ENCODE results near the gene PILRA. TPM values are rescaled to one million over a fixed set of nuclear protein-coding genes. Genes with fewer than 3 reads are reported as not detected.

Gene PILRA
- total and polyA plus RNA-seq, 4 donors = 1.5 to 3.5 (median 3.1) TPM

- peaks cover 5 to 13% (median 11%) of the 10 kb centered on the region in 4 donors for H3K4me1 ChIP-seq (ENCODE audit: control insufficient read depth in 4 of 4, insufficient read depth in 4 of 4, low read length in 3 of 4)
- H3K27ac ChIP-seq (ENCODE audit: low read depth in 1 of 2, low read length in 2 of 2) = no peak overlapping the region
- DNase-seq (ENCODE audit: low spot score) = no peak
These were observed 68.6 kb downstream of the PILRA start for GRCh38 chr7:100441641-100442535.

GRCh38 chr7:100443096-100443840 is 70.0 kb downstream of the PILRA start:
- DNase-seq (ENCODE audit: low spot score) = no peak
- Histone ChIP-seq H3K4me3 (ENCODE audit: low read depth in 1 of 3, low read length in 3 of 3) (no peak overlapping the region), H3K36me3 (ENCODE audit: control insufficient read depth in 4 of 4, insufficient read depth in 3 of 4, low read depth in 1 of 4, low read length in 3 of 4) (no peaks in the 10 kb centered on the region), H3K4me1 (ENCODE audit: control insufficient read depth in 4 of 4, insufficient read depth in 4 of 4, low read length in 3 of 4) (peaks cover 5 to 11% (median 10%) of the 10 kb centered on the region in 4 donors), H3K27me3 (ENCODE audit: control insufficient read depth in 4 of 4, insufficient read depth in 4 of 4, low read length in 3 of 4) (no peaks in the 10 kb centered on the region), H3K27ac (ENCODE audit: low read depth in 1 of 2, low read length in 2 of 2) (peak overlapping the region in 1 of 2 donors; percentile 82), H3K9me3 (ENCODE audit: control insufficient read depth in 4 of 4, low read length in 3 of 4) (no peaks in the 10 kb centered on the region), H3K9ac (ENCODE audit: low read depth in 1 of 2, low read length in 2 of 2) (no peak overlapping the region)
- WGBS = 96% methylated on average over 9 of the region's 9 CpGs
- TF ChIP-seq YY1 (IDR thresholded peaks at IDR 0.05) (no peak), RAD21 (IDR thresholded peaks at IDR 0.05) (no peak), REST (IDR thresholded peaks at IDR 0.05) (no peak), EGR1 (IDR thresholded peaks at IDR 0.05; ENCODE audit: low read depth in 2 of 2) (no peak), FOXA2 (IDR thresholded peaks at IDR 0.05) (no peak), TAF1 (conservative IDR thresholded peaks at IDR 0.05) (no peak), JUND (IDR thresholded peaks at IDR 0.05) (no peak), GABPA (IDR thresholded peaks at IDR 0.05 in 1 of 2, conservative IDR thresholded peaks at IDR 0.05 in 1 of 2) (no peak), CTCF (IDR thresholded peaks at IDR 0.05; ENCODE audit: low read depth, low read length, missing input control) (no peak), FOXA1 (IDR thresholded peaks at IDR 0.05) (no peak), NR2F2 (IDR thresholded peaks at IDR 0.05) (no peak), ZBTB33 (IDR thresholded peaks at IDR 0.05) (no peak), HNF4A (conservative IDR thresholded peaks at IDR 0.05) (no peak)

More at GRCh38 chr7:100441641-100442535, 68.6 kb downstream of the PILRA start:
- WGBS = 93% methylated on average over 11 of the region's 11 CpGs
- no peaks in the 10 kb centered on the region for H3K36me3 ChIP-seq (ENCODE audit: control insufficient read depth in 4 of 4, insufficient read depth in 3 of 4, low read depth in 1 of 4, low read length in 3 of 4)
- TF ChIP-seq RAD21 (IDR thresholded peaks at IDR 0.05) (no peak), FOXA1 (IDR thresholded peaks at IDR 0.05) (no peak), JUND (IDR thresholded peaks at IDR 0.05) (no peak), EGR1 (IDR thresholded peaks at IDR 0.05; ENCODE audit: low read depth in 2 of 2) (no peak), HNF4A (conservative IDR thresholded peaks at IDR 0.05) (no peak), CTCF (IDR thresholded peaks at IDR 0.05; ENCODE audit: low read depth, low read length, missing input control) (no peak), GABPA (IDR thresholded peaks at IDR 0.05 in 1 of 2, conservative IDR thresholded peaks at IDR 0.05 in 1 of 2) (no peak), SP1 (IDR thresholded peaks at IDR 0.05) (no peak), MAX (IDR thresholded peaks at IDR 0.05) (no peak), FOXA2 (IDR thresholded peaks at IDR 0.05) (no peak), RXRA (IDR thresholded peaks at IDR 0.05) (no peak), NR2F2 (IDR thresholded peaks at IDR 0.05) (no peak), TAF1 (conservative IDR thresholded peaks at IDR 0.05) (no peak)
- no peak overlapping the region for H3K9ac ChIP-seq (ENCODE audit: low read depth in 1 of 2, low read length in 2 of 2)
- no peaks in the 10 kb centered on the region for H3K9me3 ChIP-seq (ENCODE audit: control insufficient read depth in 4 of 4, low read length in 3 of 4)
- H3K27me3 ChIP-seq (ENCODE audit: control insufficient read depth in 4 of 4, insufficient read depth in 4 of 4, low read length in 3 of 4) = no peaks in the 10 kb centered on the region
- no peak overlapping the region for H3K4me3 ChIP-seq (ENCODE audit: low read depth in 1 of 3, low read length in 3 of 3)
